ENCODE measurements around the gene AP2B1. TPM values are rescaled to one million over a fixed set of nuclear protein-coding genes. Genes with fewer than 3 reads are reported as not detected.

AP2B1 gene
- total RNA-seq, 4 donors from 2014 or later: 9.7 to 99.4 (median 37.4) TPM

- TF ChIP-seq CTCF (IDR thresholded peaks at IDR 0.05) (no peak), POLR2A (IDR thresholded peaks at IDR 0.05) (no peak)
- intact Hi-C loops (cut with DNase I): no loop called here
- Histone ChIP-seq H3K36me3 (peaks cover 0 to 52% (median 5%) of the 10 kb centered on the region in 3 donors), H3K9me3 (no peaks in the 10 kb centered on the region), H3K4me1 (peaks cover 0 to 16% (median 0%) of the 10 kb centered on the region in 3 donors), H3K4me3 (no peak overlapping the region), H3K27me3 (no peaks in the 10 kb centered on the region), H3K27ac (no peak overlapping the region)
- WGBS, 2 donors: 43 to 70% methylated on average over 3 of the region's 3 CpGs
- no peak for DNase-seq
Measured at GRCh38 chr17:35708951-35709350, 121.8 kb downstream of the AP2B1 start.

GRCh38 chr17:35709874-35710273 is 122.8 kb downstream of the AP2B1 start:
- no peak for DNase-seq
- H3K27me3 ChIP-seq: no peaks in the 10 kb centered on the region
- 47 to 61% methylated on average over 3 of the region's 3 CpGs for WGBS, 2 donors
- TF ChIP-seq POLR2A (IDR thresholded peaks at IDR 0.05) (no peak), CTCF (IDR thresholded peaks at IDR 0.05) (no peak)
- no peaks in the 10 kb centered on the region for H3K9me3 ChIP-seq
- H3K36me3 ChIP-seq: peaks cover 0 to 60% (median 5%) of the 10 kb centered on the region in 3 donors
- intact Hi-C loops (cut with DNase I): no loop called here
- no peak overlapping the region for H3K4me3 ChIP-seq
- H3K4me1 ChIP-seq: peaks cover 0 to 16% (median 0%) of the 10 kb centered on the region in 3 donors
- no peak overlapping the region for H3K27ac ChIP-seq

- TF ChIP-seq POLR2A (IDR thresholded peaks at IDR 0.05) (no peak), CTCF (IDR thresholded peaks at IDR 0.05) (no peak)
- Histone ChIP-seq H3K4me3 (no peak overlapping the region), H3K9me3 (no peaks in the 10 kb centered on the region), H3K4me1 (peaks cover 0 to 16% (median 0%) of the 10 kb centered on the region in 3 donors), H3K27ac (no peak overlapping the region), H3K27me3 (no peaks in the 10 kb centered on the region), H3K36me3 (peaks cover 0 to 60% (median 5%) of the 10 kb centered on the region in 3 donors)
- 96 to 97% methylated on average over 2 of the region's 2 CpGs for WGBS, 2 donors
- intact Hi-C loops (cut with DNase I): no loop called here
- no peak for DNase-seq
Measured at GRCh38 chr17:35710950-35711349, 123.8 kb downstream of the AP2B1 start.

- Histone ChIP-seq H3K36me3 (peaks cover 0 to 80% (median 5%) of the 10 kb centered on the region in 3 donors), H3K27ac (peak overlapping the region in 1 of 4 donors; percentile 3), H3K4me3 (no peak overlapping the region), H3K9me3 (no peaks in the 10 kb centered on the region), H3K4me1 (peaks cover 0 to 38% (median 3%) of the 10 kb centered on the region in 3 donors), H3K27me3 (no peaks in the 10 kb centered on the region)
- 52 to 54% methylated on average over 6 to 7 of the region's 7 CpGs for WGBS, 2 donors
- TF ChIP-seq POLR2A (IDR thresholded peaks at IDR 0.05) (no peak), CTCF (IDR thresholded peaks at IDR 0.05) (no peak)
- no peak for DNase-seq
- intact Hi-C loops (cut with DNase I): no loop called here
Measured at GRCh38 chr17:35713069-35713728, 126.1 kb downstream of the AP2B1 start.

GRCh38 chr17:35714988-35715387 is 127.9 kb downstream of the AP2B1 start:
- WGBS, 2 donors: 84 to 88% methylated on average over 2 of the region's 2 CpGs
- peaks cover 0 to 76% (median 9%) of the 10 kb centered on the region in 3 donors for H3K36me3 ChIP-seq
- H3K9me3 ChIP-seq: no peaks in the 10 kb centered on the region
- H3K27me3 ChIP-seq: no peaks in the 10 kb centered on the region
- H3K4me3 ChIP-seq: no peak overlapping the region
- no peak overlapping the region for H3K27ac ChIP-seq
- TF ChIP-seq CTCF (IDR thresholded peaks at IDR 0.05) (no peak), POLR2A (IDR thresholded peaks at IDR 0.05) (no peak)
- H3K4me1 ChIP-seq: peaks cover 3 to 38% (median 3%) of the 10 kb centered on the region in 3 donors
- intact Hi-C loops (cut with DNase I): no loop called here
- DNase-seq: no peak

Measured in esophagus squamous epithelium (tissue), 5 donors.